Stimulated activated effector memory CD8-positive, alpha-beta T cell treated with anti-CD3 and anti-CD28 coated beads, Interleukin-12 subunit alpha, Interleukin-12 subunit beta, amount 100 ng/mL, for 72 hours (primary cell): ENCODE data around the gene CBLL1.

Source experiments
- ATAC-seq: fragments of 150-1000 bp; cut with Tn5 transposase; 2 replicates; pipeline ENCODE4 v1.10.0; 2021
- DNase-seq, 2 donors: peaks; one replicate each; pipeline ENCODE4 v3.0.0; 2021 to 2022; ENCODE audit warnings: low spot score in 2 of 2
- H3K27ac Mint-ChIP-seq: one replicate; pipeline ENCODE4 v1.8.0; 2022; ENCODE audit warnings: mild to moderate bottlenecking, mixed read lengths
- H3K36me3 Mint-ChIP-seq: one replicate; pipeline ENCODE4 v1.8.0; 2022; ENCODE audit warnings: mild to moderate bottlenecking, mixed read lengths
- H3K4me1 Mint-ChIP-seq: one replicate; pipeline ENCODE4 v1.8.0; 2022; ENCODE audit warnings: mixed read lengths
- H3K4me3 Mint-ChIP-seq: one replicate; pipeline ENCODE4 v1.8.0; 2022; ENCODE audit warnings: mild to moderate bottlenecking, mixed read lengths
- H3K9me3 Mint-ChIP-seq: one replicate; pipeline ENCODE4 v1.8.0; 2022; ENCODE audit warnings: mixed read lengths

The CBLL1 gene

DNA sequence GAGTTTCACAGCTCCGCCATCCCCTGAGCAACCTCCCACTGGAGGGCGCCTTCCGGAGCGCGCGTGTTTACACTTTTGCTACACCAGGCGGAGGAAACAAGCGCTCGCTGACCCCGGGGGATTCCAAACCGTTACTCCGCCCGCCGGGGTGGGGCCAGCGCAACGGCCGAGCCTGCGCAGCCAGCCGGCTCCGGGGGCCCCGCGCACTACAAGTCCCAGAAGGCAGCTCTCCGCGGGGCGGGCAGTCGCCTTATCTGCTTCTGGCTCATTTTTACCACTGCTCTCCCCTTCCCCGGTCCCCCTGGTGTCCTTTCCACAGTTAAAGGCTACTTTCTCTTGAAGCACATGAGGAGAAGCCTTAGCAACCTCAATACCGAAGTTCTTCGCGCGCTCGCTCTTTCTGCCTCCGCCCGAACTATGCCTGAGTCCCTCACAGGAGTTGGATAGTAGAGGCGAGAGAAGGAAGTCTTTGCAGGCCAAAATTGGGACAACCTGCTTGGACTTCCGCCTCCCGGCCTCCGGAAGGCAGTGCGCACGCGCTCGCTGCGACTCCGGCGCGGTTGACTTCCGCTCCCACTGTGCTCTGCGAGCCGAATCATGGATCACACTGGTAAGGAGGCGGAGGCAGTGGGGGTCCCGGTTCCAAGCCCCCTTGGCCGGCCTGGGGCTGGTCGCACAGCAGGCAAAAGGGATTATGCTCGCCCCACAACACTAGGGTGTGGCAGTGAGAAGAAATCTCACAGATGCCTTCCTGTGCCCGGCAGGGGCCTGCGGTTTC, at the start of gene CBLL1:
TSS of gene CBLL1 (plus strand) at position 576 of the 778 bp plus-strand sequence. CDS start at position 598, 22 bp downstream.
- DNase-seq (peak; percentile 94 to 98), ATAC-seq (peak; percentile 95)
- Mint-ChIP-seq H3K9me3 (no peaks in the 10 kb centered on the region), H3K4me3 (peak within 1 kb of the TSS; percentile 92), H3K4me1 (peaks cover 40% of the 10 kb centered on the region), H3K27ac (peak within 1 kb of the TSS; percentile 100), H3K36me3 (peaks cover 46% of the 10 kb centered on the region)

GRCh38 chr7:107694386-107694785, 49.6 kb upstream of the CBLL1 start:
- ATAC-seq (no peak), DNase-seq (no peak)
- H3K27ac Mint-ChIP-seq, result no peak overlapping the region
- H3K4me1 Mint-ChIP-seq, result no peaks in the 10 kb centered on the region
- H3K36me3 Mint-ChIP-seq, result no peaks in the 10 kb centered on the region
- H3K9me3 Mint-ChIP-seq, result no peaks in the 10 kb centered on the region
- H3K4me3 Mint-ChIP-seq, result no peak overlapping the region

DNA sequence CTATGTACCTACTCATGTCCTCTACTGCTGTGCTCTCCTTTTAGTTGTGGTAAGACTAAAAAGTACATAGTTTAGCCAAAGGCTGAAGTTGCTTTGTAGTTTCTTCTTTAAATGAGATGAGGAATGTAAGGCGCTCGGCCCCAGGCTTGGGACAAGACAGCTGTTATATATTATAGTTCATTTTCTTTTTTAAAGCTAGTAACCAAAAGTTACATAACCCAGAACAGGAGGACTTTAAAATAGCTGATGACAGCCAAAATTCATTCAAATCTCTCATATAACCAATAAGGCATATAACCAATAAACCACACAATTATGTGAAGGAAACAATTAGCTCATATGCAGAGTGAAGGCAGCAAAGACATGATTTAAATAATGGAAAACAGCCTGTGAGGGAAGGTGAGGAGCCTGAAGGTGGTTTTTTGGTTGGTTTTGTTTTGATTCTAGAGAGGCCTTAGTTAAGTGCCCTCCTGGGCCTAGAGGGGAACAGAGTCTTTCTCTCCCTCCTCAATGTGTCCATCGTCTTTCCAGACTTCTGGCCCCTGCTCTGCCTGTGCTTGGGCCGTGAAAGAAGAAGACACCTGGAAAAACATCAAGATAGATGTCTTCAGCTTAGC, 47.5 kb upstream of the CBLL1 start:
- DNase-seq (no peak), ATAC-seq (no peak)
- H3K36me3 Mint-ChIP-seq, result no peaks in the 10 kb centered on the region
- H3K4me3 Mint-ChIP-seq, result no peak overlapping the region
- no peaks in the 10 kb centered on the region for H3K4me1 Mint-ChIP-seq
- H3K9me3 Mint-ChIP-seq, result no peaks in the 10 kb centered on the region
- H3K27ac Mint-ChIP-seq, result no peak overlapping the region

- H3K36me3 Mint-ChIP-seq, result no peaks in the 10 kb centered on the region
- DNase-seq (no peak), ATAC-seq (no peak)
- H3K4me3 Mint-ChIP-seq, result no peak overlapping the region
- no peaks in the 10 kb centered on the region for H3K9me3 Mint-ChIP-seq
- no peaks in the 10 kb centered on the region for H3K4me1 Mint-ChIP-seq
- no peak overlapping the region for H3K27ac Mint-ChIP-seq
Observed at GRCh38 chr7:107697321-107698049, 46.5 kb upstream of the CBLL1 start.

DNA sequence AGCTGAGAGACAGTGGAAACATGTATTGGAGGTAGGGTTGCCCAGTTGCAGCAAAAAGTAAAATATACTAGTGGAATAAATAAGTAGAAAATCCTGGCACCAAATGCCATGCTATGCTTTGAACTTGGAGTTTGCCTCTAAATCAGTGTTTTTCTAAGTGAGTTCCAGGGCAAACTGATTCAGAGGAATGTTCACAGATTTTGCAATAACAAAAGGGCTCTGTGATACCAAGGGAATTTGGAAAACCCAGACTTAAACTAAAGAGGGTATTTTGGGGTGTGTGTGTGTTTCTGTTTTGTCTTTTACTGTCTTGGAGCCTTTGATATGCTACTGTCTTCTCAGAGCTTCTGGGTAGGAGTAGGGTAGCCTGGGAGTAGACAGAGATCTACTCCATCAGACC, 43.4 kb upstream of the CBLL1 start:
- Mint-ChIP-seq H3K36me3 (no peaks in the 10 kb centered on the region), H3K4me1 (no peaks in the 10 kb centered on the region), H3K4me3 (no peak overlapping the region), H3K27ac (no peak overlapping the region), H3K9me3 (no peaks in the 10 kb centered on the region)
- ATAC-seq, result no peak
- DNase-seq, result no peak

- H3K4me3 Mint-ChIP-seq, result no peak overlapping the region
- no peaks in the 10 kb centered on the region for H3K9me3 Mint-ChIP-seq
- no peaks in the 10 kb centered on the region for H3K36me3 Mint-ChIP-seq
- H3K27ac Mint-ChIP-seq, result no peak overlapping the region
- no peaks in the 10 kb centered on the region for H3K4me1 Mint-ChIP-seq
- ATAC-seq, result no peak
- no peak for DNase-seq
Observed at GRCh38 chr7:107701191-107701590, 42.8 kb upstream of the CBLL1 start.

- Mint-ChIP-seq H3K9me3 (no peaks in the 10 kb centered on the region), H3K4me3 (no peak overlapping the region), H3K27ac (no peak overlapping the region), H3K4me1 (no peaks in the 10 kb centered on the region), H3K36me3 (no peaks in the 10 kb centered on the region)
- DNase-seq (no peak), ATAC-seq (no peak)
Observed at GRCh38 chr7:107703219-107703618, 40.7 kb upstream of the CBLL1 start.

DNA sequence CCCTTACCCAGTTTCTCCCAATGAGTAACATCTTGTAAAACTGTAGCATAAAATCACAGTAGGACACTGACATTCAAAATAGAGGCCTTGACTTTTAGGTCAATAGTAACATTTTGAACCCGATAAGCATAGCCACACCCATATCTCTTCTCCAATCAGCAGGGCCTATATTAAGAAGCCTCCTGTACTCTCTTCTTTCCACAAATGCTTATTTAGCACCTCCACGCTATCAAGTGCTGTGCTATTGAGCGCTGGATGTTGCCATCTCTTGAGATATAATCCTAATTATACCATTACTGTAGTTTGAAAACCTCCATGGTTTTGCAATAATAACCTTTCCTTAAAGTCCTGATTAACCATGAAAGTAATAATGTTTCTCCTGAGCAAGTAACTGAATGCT, 40.1 kb upstream of the CBLL1 start:
- ATAC-seq (no peak), DNase-seq (no peak)
- no peak overlapping the region for H3K27ac Mint-ChIP-seq
- no peaks in the 10 kb centered on the region for H3K9me3 Mint-ChIP-seq
- no peaks in the 10 kb centered on the region for H3K36me3 Mint-ChIP-seq
- H3K4me3 Mint-ChIP-seq, result no peak overlapping the region
- no peaks in the 10 kb centered on the region for H3K4me1 Mint-ChIP-seq

- Mint-ChIP-seq H3K4me3 (no peak overlapping the region), H3K36me3 (no peaks in the 10 kb centered on the region)
Observed at GRCh38 chr7:107708956-107709355, 35.0 kb upstream of the CBLL1 start.

DNA sequence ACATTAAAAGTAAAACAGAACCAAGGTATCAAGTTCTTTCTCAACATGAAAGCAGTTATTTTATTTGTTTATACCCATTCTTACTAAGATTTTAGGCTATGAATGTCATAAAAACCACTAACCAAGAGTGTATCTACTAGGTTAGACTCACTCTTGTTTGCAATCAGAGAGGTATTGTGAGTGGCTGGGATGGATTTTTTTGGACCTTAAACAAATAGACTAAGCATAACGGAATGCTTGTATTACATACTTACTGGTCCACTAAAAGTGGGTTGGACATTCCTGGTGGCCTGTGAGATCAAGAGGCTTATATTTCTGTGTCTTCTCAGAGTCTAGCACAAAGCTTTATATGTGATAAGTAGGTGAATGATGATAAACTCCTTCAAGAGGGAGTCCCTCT, 32.6 kb upstream of the CBLL1 start:
- DNase-seq, result no peak
- Mint-ChIP-seq H3K4me1 (no peaks in the 10 kb centered on the region), H3K9me3 (no peaks in the 10 kb centered on the region), H3K27ac (no peak overlapping the region), H3K36me3 (no peaks in the 10 kb centered on the region), H3K4me3 (no peak overlapping the region)
- no peak for ATAC-seq

More at GRCh38 chr7:107708956-107709355, 35.0 kb upstream of the CBLL1 start:
- Mint-ChIP-seq H3K27ac (no peak overlapping the region), H3K4me1 (no peaks in the 10 kb centered on the region), H3K9me3 (no peaks in the 10 kb centered on the region)
- ATAC-seq, result no peak
- DNase-seq, result no peak

GRCh38 chr7:107712025-107712424, 31.9 kb upstream of the CBLL1 start:
- no peak overlapping the region for H3K27ac Mint-ChIP-seq

GRCh38 chr7:107712896-107713295, 31.0 kb upstream of the CBLL1 start:
- no peaks in the 10 kb centered on the region for H3K9me3 Mint-ChIP-seq
- DNase-seq (no peak), ATAC-seq (no peak)
- no peak overlapping the region for H3K4me3 Mint-ChIP-seq
- no peak overlapping the region for H3K27ac Mint-ChIP-seq
- H3K36me3 Mint-ChIP-seq, result no peaks in the 10 kb centered on the region
- no peaks in the 10 kb centered on the region for H3K4me1 Mint-ChIP-seq

More at GRCh38 chr7:107712025-107712424, 31.9 kb upstream of the CBLL1 start:
- ATAC-seq, result no peak
- H3K36me3 Mint-ChIP-seq, result no peaks in the 10 kb centered on the region
- H3K4me3 Mint-ChIP-seq, result no peak overlapping the region
- no peak for DNase-seq
- no peaks in the 10 kb centered on the region for H3K9me3 Mint-ChIP-seq
- H3K4me1 Mint-ChIP-seq, result no peaks in the 10 kb centered on the region

DNA sequence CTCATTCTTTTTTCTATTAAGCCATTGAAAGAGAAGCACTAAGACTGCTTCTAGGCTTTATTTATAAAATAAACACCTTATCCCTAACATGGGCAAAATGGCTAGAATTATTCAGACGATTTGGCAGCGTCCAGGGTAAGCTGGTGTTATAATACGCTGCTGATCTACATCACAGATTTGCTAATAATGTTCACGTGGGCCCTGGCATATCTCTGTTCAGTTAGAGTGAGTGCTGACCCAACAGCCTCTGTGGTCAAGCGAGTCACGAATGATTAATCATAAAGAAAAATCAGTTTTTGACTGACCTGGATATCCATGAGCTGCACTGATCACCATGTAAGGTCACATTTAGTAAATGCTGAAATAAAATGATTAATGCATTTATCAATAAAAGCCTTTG, 28.4 kb upstream of the CBLL1 start:
- peak; percentile 32 for ATAC-seq

GRCh38 chr7:107718456-107719193, 25.3 kb upstream of the CBLL1 start:
- no peaks in the 10 kb centered on the region for H3K9me3 Mint-ChIP-seq
- H3K4me1 Mint-ChIP-seq, result no peaks in the 10 kb centered on the region
- no peaks in the 10 kb centered on the region for H3K36me3 Mint-ChIP-seq
- no peak overlapping the region for H3K4me3 Mint-ChIP-seq
- DNase-seq (no peak), ATAC-seq (no peak)
- H3K27ac Mint-ChIP-seq, result no peak overlapping the region

More for the DNA sequence above, 28.4 kb upstream of the CBLL1 start:
- Mint-ChIP-seq H3K4me3 (no peak overlapping the region), H3K4me1 (no peaks in the 10 kb centered on the region), H3K36me3 (no peaks in the 10 kb centered on the region), H3K9me3 (no peaks in the 10 kb centered on the region), H3K27ac (no peak overlapping the region)
- DNase-seq, result no peak

GRCh38 chr7:107721286-107721685, 22.7 kb upstream of the CBLL1 start:
- H3K4me3 Mint-ChIP-seq, result no peak overlapping the region
- no peaks in the 10 kb centered on the region for H3K36me3 Mint-ChIP-seq
- H3K27ac Mint-ChIP-seq, result no peak overlapping the region

More at GRCh38 chr7:107721286-107721685, 22.7 kb upstream of the CBLL1 start:
- DNase-seq, result no peak
- no peaks in the 10 kb centered on the region for H3K4me1 Mint-ChIP-seq
- H3K9me3 Mint-ChIP-seq, result no peaks in the 10 kb centered on the region
- ATAC-seq, result no peak
